ENCODE results near the gene BORCS5. TPM values are rescaled to one million over a fixed set of nuclear protein-coding genes. Genes with fewer than 3 reads are reported as not detected.

Gene BORCS5
- total RNA-seq, 2 donors from 2014 or later = 15.2 to 26.1 TPM

DNA sequence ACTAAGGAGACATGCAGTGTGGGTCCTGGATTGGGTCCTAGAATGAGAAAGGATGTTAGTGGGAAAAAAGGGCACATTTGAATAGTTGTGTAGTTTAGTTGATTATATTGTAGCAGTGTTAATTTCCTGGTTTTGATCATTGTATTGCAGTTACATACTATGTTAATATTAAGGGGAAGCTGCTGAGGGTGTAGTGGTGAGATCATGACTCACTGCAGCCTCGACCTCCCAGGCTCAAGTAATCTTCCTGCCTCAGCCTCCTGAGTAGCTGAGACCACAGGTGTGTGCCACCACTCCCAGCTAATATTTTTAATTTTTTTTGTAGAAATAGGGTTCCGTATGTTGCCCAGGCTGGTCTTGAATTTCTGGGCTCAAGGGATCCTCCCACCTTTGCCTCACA is 21.7 kb downstream of the BORCS5 start:
- H3K27ac ChIP-seq (ENCODE audit: low read depth, low read length) = no peak overlapping the region
- no peak overlapping the region for H3K4me3 Mint-ChIP-seq
- no peak overlapping the region for H3K27ac Mint-ChIP-seq
- 96 to 100% methylated on average over 2 of the region's 2 CpGs for WGBS, 2 experiments (ENCODE audit: insufficient coverage in 1 of 2, insufficient read length in 1 of 2)
- no peaks in the 10 kb centered on the region for H3K27me3 Mint-ChIP-seq (ENCODE audit: insufficient read depth)
- peaks cover 23% of the 10 kb centered on the region for H3K36me3 Mint-ChIP-seq (ENCODE audit: low read depth)
- peaks cover 6% of the 10 kb centered on the region for H3K9me3 Mint-ChIP-seq
- H3K9me3 ChIP-seq (ENCODE audit: control insufficient read depth, low read length) = peaks cover 15% of the 10 kb centered on the region
- no peak overlapping the region for H3K9ac ChIP-seq (ENCODE audit: extremely low read depth, low read length, poor library complexity, severe bottlenecking)
- TF ChIP-seq, protein P1, sequence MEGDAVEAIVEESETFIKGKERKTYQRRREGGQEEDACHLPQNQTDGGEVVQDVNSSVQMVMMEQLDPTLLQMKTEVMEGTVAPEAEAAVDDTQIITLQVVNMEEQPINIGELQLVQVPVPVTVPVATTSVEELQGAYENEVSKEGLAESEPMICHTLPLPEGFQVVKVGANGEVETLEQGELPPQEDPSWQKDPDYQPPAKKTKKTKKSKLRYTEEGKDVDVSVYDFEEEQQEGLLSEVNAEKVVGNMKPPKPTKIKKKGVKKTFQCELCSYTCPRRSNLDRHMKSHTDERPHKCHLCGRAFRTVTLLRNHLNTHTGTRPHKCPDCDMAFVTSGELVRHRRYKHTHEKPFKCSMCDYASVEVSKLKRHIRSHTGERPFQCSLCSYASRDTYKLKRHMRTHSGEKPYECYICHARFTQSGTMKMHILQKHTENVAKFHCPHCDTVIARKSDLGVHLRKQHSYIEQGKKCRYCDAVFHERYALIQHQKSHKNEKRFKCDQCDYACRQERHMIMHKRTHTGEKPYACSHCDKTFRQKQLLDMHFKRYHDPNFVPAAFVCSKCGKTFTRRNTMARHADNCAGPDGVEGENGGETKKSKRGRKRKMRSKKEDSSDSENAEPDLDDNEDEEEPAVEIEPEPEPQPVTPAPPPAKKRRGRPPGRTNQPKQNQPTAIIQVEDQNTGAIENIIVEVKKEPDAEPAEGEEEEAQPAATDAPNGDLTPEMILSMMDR (conservative IDR thresholded peaks at IDR 0.05) = no peak
- H3K36me3 ChIP-seq (ENCODE audit: control insufficient read depth, insufficient read depth, low read length) = no peaks in the 10 kb centered on the region
- no peaks in the 10 kb centered on the region for H3K4me1 ChIP-seq (ENCODE audit: control insufficient read depth, insufficient read depth, low read length)
- peaks cover 5% of the 10 kb centered on the region for H3K4me1 Mint-ChIP-seq
- H3K4me3 ChIP-seq (ENCODE audit: low read length) = no peak overlapping the region
- DNase-seq = no peak
- H3K27me3 ChIP-seq (ENCODE audit: control insufficient read depth, insufficient read depth, low read length, poor library complexity, severe bottlenecking) = no peaks in the 10 kb centered on the region

DNA sequence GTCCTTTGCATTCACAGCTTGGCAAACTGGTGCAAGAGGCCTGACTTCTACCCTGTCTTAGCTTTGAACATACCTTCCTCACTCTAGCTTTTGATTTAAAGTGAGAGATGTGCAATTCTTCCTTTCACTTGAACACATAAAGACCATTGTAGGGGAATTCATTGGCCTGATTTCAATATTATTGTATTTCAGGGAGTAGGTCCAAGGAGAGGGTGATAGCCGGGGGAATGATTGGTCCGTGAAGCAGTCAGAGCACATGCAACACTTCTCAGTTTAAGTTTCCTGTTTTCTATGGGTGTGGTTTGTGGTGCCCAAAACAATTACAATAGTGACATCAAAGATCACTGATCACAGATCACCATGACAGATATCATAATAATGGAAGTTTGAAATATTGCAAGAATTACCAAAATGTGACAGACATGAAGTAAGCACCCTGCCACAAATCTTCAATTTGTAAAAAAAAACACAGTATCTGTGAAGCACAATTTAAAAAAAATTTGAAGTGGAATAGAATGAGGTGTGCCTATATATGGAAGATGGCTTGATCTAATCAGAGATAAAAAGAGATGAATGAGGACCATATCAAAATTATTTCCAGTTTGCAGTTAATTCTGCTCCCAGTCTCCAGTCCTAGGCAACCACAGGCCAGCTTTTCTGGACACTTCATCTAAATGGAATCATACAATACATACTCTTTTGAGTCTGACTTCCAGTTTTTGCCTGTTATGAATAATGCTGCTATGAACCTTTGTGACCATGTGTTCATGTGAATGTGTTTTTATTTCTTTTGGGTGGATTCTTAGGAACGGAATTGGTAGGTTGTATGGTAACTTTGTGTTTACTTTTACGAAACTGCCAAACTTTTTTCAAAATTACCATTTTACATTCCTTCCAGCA is 23.2 kb downstream of the BORCS5 start:
- Histone ChIP-seq H3K27me3 (ENCODE audit: control insufficient read depth, insufficient read depth, low read length, poor library complexity, severe bottlenecking) (no peaks in the 10 kb centered on the region), H3K9me3 (ENCODE audit: control insufficient read depth, low read length) (peaks cover 18% of the 10 kb centered on the region), H3K27ac (ENCODE audit: low read depth, low read length) (no peak overlapping the region), H3K9ac (ENCODE audit: extremely low read depth, low read length, poor library complexity, severe bottlenecking) (no peak overlapping the region), H3K4me1 (ENCODE audit: control insufficient read depth, insufficient read depth, low read length) (peaks cover under 1% of the 10 kb centered on the region), H3K4me3 (ENCODE audit: low read length) (no peak overlapping the region), H3K36me3 (ENCODE audit: control insufficient read depth, insufficient read depth, low read length) (no peaks in the 10 kb centered on the region)
- peaks cover 14% of the 10 kb centered on the region for H3K4me1 Mint-ChIP-seq
- H3K27ac Mint-ChIP-seq = no peak overlapping the region
- 96% methylated on average over 3 of the region's 4 CpGs; no CpG with 5 or more reads in 1 of the 2 experiments for WGBS, 2 experiments (ENCODE audit: insufficient coverage in 1 of 2, insufficient read length in 1 of 2)
- H3K9me3 Mint-ChIP-seq = peaks cover 6% of the 10 kb centered on the region
- no peak overlapping the region for H3K4me3 Mint-ChIP-seq
- DNase-seq = no peak
- TF ChIP-seq, protein P1 (conservative IDR thresholded peaks at IDR 0.05) = no peak
- peaks cover 25% of the 10 kb centered on the region for H3K36me3 Mint-ChIP-seq (ENCODE audit: low read depth)
- H3K27me3 Mint-ChIP-seq (ENCODE audit: insufficient read depth) = no peaks in the 10 kb centered on the region

DNA sequence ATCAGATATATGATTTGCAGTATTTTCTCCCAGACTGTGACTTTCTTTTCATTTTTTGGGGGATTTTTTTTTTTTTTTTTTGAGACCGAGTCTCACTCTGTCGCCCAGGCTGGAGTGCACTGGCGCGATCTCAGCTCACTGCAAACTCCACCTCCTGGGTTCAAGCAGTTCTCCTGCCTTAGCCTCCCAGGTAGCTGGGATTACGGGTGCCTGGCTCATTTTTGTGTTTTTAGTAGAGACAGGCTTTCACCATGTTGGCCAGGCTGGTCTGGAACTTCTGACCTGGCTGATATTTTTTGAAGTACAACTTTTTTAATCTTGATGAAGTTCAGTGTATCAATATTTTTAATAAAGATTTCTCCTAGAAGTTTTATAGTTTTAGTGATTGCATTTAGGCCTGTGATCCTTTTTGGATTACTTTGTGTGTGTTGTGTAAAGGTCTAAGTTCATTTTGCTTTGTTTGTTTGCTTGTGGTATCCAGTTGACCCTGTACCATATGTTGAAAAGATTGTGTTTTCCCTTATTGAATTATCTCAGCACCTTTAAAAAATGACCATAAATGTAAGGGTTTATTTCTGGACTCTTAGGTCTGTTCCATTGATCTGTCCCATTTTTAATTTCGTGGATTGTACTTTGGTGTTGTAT is 24.2 kb downstream of the BORCS5 start:
- no peak overlapping the region for H3K9ac ChIP-seq (ENCODE audit: extremely low read depth, low read length, poor library complexity, severe bottlenecking)
- H3K4me3 Mint-ChIP-seq = no peak overlapping the region
- no peak overlapping the region for H3K4me3 ChIP-seq (ENCODE audit: low read length)
- peaks cover 25% of the 10 kb centered on the region for H3K36me3 Mint-ChIP-seq (ENCODE audit: low read depth)
- WGBS, 2 experiments (ENCODE audit: insufficient coverage in 1 of 2, insufficient read length in 1 of 2) = 94 to 95% methylated on average over 4 to 6 of the region's 6 CpGs
- H3K27me3 Mint-ChIP-seq (ENCODE audit: insufficient read depth) = no peaks in the 10 kb centered on the region
- peaks cover 6% of the 10 kb centered on the region for H3K9me3 Mint-ChIP-seq
- H3K4me1 ChIP-seq (ENCODE audit: control insufficient read depth, insufficient read depth, low read length) = peaks cover 3% of the 10 kb centered on the region
- TF ChIP-seq, protein P1 (conservative IDR thresholded peaks at IDR 0.05) = no peak
- no peak overlapping the region for H3K27ac ChIP-seq (ENCODE audit: low read depth, low read length)
- H3K27ac Mint-ChIP-seq = no peak overlapping the region
- DNase-seq = no peak
- no peaks in the 10 kb centered on the region for H3K36me3 ChIP-seq (ENCODE audit: control insufficient read depth, insufficient read depth, low read length)
- no peaks in the 10 kb centered on the region for H3K27me3 ChIP-seq (ENCODE audit: control insufficient read depth, insufficient read depth, low read length, poor library complexity, severe bottlenecking)
- peaks cover 18% of the 10 kb centered on the region for H3K4me1 Mint-ChIP-seq
- peaks cover 18% of the 10 kb centered on the region for H3K9me3 ChIP-seq (ENCODE audit: control insufficient read depth, low read length)
